Mesothelial cell of epicardium (in vitro differentiated cells): ENCODE measurements around the gene CTNNBIP1. TPM values are rescaled to one million over a fixed set of nuclear protein-coding genes. Genes with fewer than 3 reads are reported as not detected.

ENCODE experiments used
- DNase-seq, 2 experiments: peaks; one replicate each; pipeline ENCODE4 v3.0.0; 2021; ENCODE audit warnings: low spot score in 2 of 2; ENCODE audit not compliant: unreplicated experiment in 2 of 2
- H3K27ac Mint-ChIP-seq: 2 replicates; pipeline ENCODE4 v1.8.0; 2021; ENCODE audit warnings: mixed read lengths
- H3K27me3 Mint-ChIP-seq: 2 replicates; pipeline ENCODE4 v1.8.0; 2021; ENCODE audit warnings: low read depth, mixed read lengths
- H3K36me3 Mint-ChIP-seq: 2 replicates; pipeline ENCODE4 v1.8.0; 2021; ENCODE audit warnings: mixed read lengths
- H3K4me1 Mint-ChIP-seq: 2 replicates; pipeline ENCODE4 v1.8.0; 2021; ENCODE audit warnings: mixed read lengths
- H3K4me3 Mint-ChIP-seq: 2 replicates; pipeline ENCODE4 v1.8.0; 2021; ENCODE audit warnings: mild to moderate bottlenecking, moderate library complexity, mixed read lengths
- H3K9me3 Mint-ChIP-seq: 2 replicates; pipeline ENCODE4 v1.8.0; 2021; ENCODE audit warnings: mixed read lengths
- CTCF ChIP-seq: fragments of 200-600 bp; sonication (generic); IDR thresholded peaks from one replicate; pipeline ENCODE4 v1.5.0; 2021; ENCODE audit warnings: antibody characterized with exemption; ENCODE audit not compliant: unreplicated experiment
- total RNA-seq: library from RNA; stranded (reverse); gene quantifications from 3 replicates; pipeline ENCODE4 v1.2.1, GENCODE V29; 2021

CTNNBIP1 gene
- total RNA-seq, 1 donor from 2014 or later, result 51.5 TPM

GRCh38 chr1:9870572-9870971 lies 39.5 kb downstream of the CTNNBIP1 start:
- DNase-seq, result no peak
- no peak overlapping the region for H3K4me3 Mint-ChIP-seq
- no peak overlapping the region for H3K27ac Mint-ChIP-seq
- TF ChIP-seq CTCF, result no peak
- peaks cover 3% of the 10 kb centered on the region for H3K36me3 Mint-ChIP-seq
- H3K4me1 Mint-ChIP-seq, result peaks cover 8% of the 10 kb centered on the region
- H3K27me3 Mint-ChIP-seq, result no peaks in the 10 kb centered on the region
- no peaks in the 10 kb centered on the region for H3K9me3 Mint-ChIP-seq

- Mint-ChIP-seq H3K4me3 (no peak overlapping the region), H3K4me1 (peaks cover under 1% of the 10 kb centered on the region), H3K27me3 (no peaks in the 10 kb centered on the region), H3K27ac (no peak overlapping the region), H3K36me3 (peaks cover 3% of the 10 kb centered on the region), H3K9me3 (no peaks in the 10 kb centered on the region)
- TF ChIP-seq CTCF, result no peak
- DNase-seq, result no peak
Measured at GRCh38 chr1:9869831-9870251, 40.2 kb downstream of the CTNNBIP1 start.

- no peak for TF ChIP-seq CTCF
- Mint-ChIP-seq H3K9me3 (no peaks in the 10 kb centered on the region), H3K27me3 (no peaks in the 10 kb centered on the region), H3K4me1 (no peaks in the 10 kb centered on the region), H3K36me3 (peaks cover 5% of the 10 kb centered on the region), H3K27ac (no peak overlapping the region), H3K4me3 (no peak overlapping the region)
- no peak for DNase-seq
Measured at GRCh38 chr1:9868244-9868590, 41.9 kb downstream of the CTNNBIP1 start.

GRCh38 chr1:9867408-9868243 lies 42.4 kb downstream of the CTNNBIP1 start:
- Mint-ChIP-seq H3K36me3 (peaks cover 5% of the 10 kb centered on the region), H3K4me1 (no peaks in the 10 kb centered on the region), H3K27me3 (no peaks in the 10 kb centered on the region), H3K27ac (no peak overlapping the region), H3K4me3 (no peak overlapping the region), H3K9me3 (no peaks in the 10 kb centered on the region)
- peak; percentile 98 for TF ChIP-seq CTCF
- peak; percentile 68 to 93 for DNase-seq

GRCh38 chr1:9866836-9867235 lies 43.2 kb downstream of the CTNNBIP1 start:
- H3K4me3 Mint-ChIP-seq, result no peak overlapping the region
- TF ChIP-seq CTCF, result no peak
- no peaks in the 10 kb centered on the region for H3K27me3 Mint-ChIP-seq
- H3K36me3 Mint-ChIP-seq, result peaks cover 5% of the 10 kb centered on the region
- no peaks in the 10 kb centered on the region for H3K9me3 Mint-ChIP-seq
- DNase-seq, result no peak
- no peaks in the 10 kb centered on the region for H3K4me1 Mint-ChIP-seq
- no peak overlapping the region for H3K27ac Mint-ChIP-seq
